WTC11 (cell line): Measurements from ENCODE around the gene TP73. TPM values are rescaled to one million over a fixed set of nuclear protein-coding genes. Genes with fewer than 3 reads are reported as not detected.

Experiments used
- ATAC-seq: fragments of 200-7000 bp; cut with Tn5 transposase; 2 replicates; pipeline ENCODE4 v1.10.0; 2021; ENCODE audit warnings: mild to moderate bottlenecking, moderate library complexity
- CTCF ChIA-PET: fragments of 300-600 bp; sonication (Branson Sonifier 250); formaldehyde crosslinking; loops from one replicate; lab custom pipeline; 2021; ENCODE audit warnings: antibody characterized with exemption; lab: Charles Lee
- POLR2A ChIA-PET: fragments of 350-600 bp; sonication (Branson Sonifier 250); formaldehyde crosslinking; loops from one replicate; lab custom pipeline; 2021; ENCODE audit warnings: antibody characterized with exemption; lab: Charles Lee
- DNase-seq: peaks from one replicate; pipeline ENCODE4 v3.0.0; 2021; ENCODE audit warnings: low spot score
- H3K27ac Mint-ChIP-seq: 2 replicates; pipeline ENCODE4 v1.8.0; 2021; ENCODE audit warnings: mixed read lengths
- H3K27me3 Mint-ChIP-seq: 2 replicates; pipeline ENCODE4 v1.8.0; 2021; ENCODE audit warnings: low read depth, mild to moderate bottlenecking, moderate library complexity, mixed read lengths
- H3K36me3 Mint-ChIP-seq: 2 replicates; pipeline ENCODE4 v1.8.0; 2021; ENCODE audit warnings: mixed read lengths
- H3K4me1 Mint-ChIP-seq: 2 replicates; pipeline ENCODE4 v1.8.0; 2022; ENCODE audit warnings: mixed read lengths
- H3K4me3 Mint-ChIP-seq: 2 replicates; pipeline ENCODE4 v1.8.0; 2021; ENCODE audit warnings: mild to moderate bottlenecking, moderate library complexity, mixed read lengths
- H3K9me3 Mint-ChIP-seq: 2 replicates; pipeline ENCODE4 v1.8.0; 2021; ENCODE audit warnings: mixed read lengths
- ATF1 ChIP-seq: sonication (generic); formaldehyde crosslinking; IDR thresholded peaks from 2 replicates; pipeline ENCODE4 v1.8.1; 2023; ENCODE audit warnings: mild to moderate bottlenecking, moderate library complexity, missing genetic modification reagents
- ELF4 ChIP-seq: sonication (generic); formaldehyde crosslinking; IDR thresholded peaks from 2 replicates; pipeline ENCODE4 v1.8.1; 2022; ENCODE audit warnings: low read depth, mild to moderate bottlenecking, moderate library complexity, missing genetic modification reagents
- ESRRA ChIP-seq: sonication (generic); formaldehyde crosslinking; IDR thresholded peaks from 2 replicates; pipeline ENCODE4 v1.8.1; 2022; ENCODE audit warnings: mild to moderate bottlenecking, missing genetic modification reagents, borderline replicate concordance
- FOXJ3 ChIP-seq: sonication (generic); formaldehyde crosslinking; IDR thresholded peaks from 2 replicates; pipeline ENCODE4 v1.9.0; 2021; ENCODE audit warnings: missing genetic modification reagents, mild to moderate bottlenecking, borderline replicate concordance
- GRHL2 ChIP-seq: fragments of 250-450 bp; sonication (Bioruptor Pico); IDR thresholded peaks from 2 replicates; pipeline ENCODE4 v1.8.0; 2022; ENCODE audit warnings: mild to moderate bottlenecking, moderate library complexity; ENCODE audit not compliant: insufficient replicate concordance, severe bottlenecking
- MXD4 ChIP-seq: fragments of 250-450 bp; sonication (Bioruptor Pico); IDR thresholded peaks from 2 replicates; pipeline ENCODE4 v1.8.0; 2021; ENCODE audit warnings: mild to moderate bottlenecking, moderate library complexity, borderline replicate concordance
- NR2C2 ChIP-seq: sonication (generic); formaldehyde crosslinking; IDR thresholded peaks from 2 replicates; pipeline ENCODE4 v1.8.0; 2022; ENCODE audit warnings: mild to moderate bottlenecking, missing genetic modification reagents
- NR3C1 ChIP-seq: sonication (generic); formaldehyde crosslinking; conservative IDR thresholded peaks from 2 replicates; pipeline ENCODE4 v1.8.1; 2023; ENCODE audit warnings: low read depth, mild to moderate bottlenecking, missing genetic modification reagents
- PREB ChIP-seq: sonication (generic); formaldehyde crosslinking; IDR thresholded peaks from 2 replicates; pipeline ENCODE4 v1.8.1; 2022; ENCODE audit warnings: mild to moderate bottlenecking, missing genetic modification reagents, moderate library complexity, borderline replicate concordance
- SOX15 ChIP-seq: fragments of 250-450 bp; sonication (Bioruptor Pico); IDR thresholded peaks from 2 replicates; pipeline ENCODE4 v1.9.0; 2021; ENCODE audit warnings: mild to moderate bottlenecking
- TEAD4 ChIP-seq: sonication (generic); formaldehyde crosslinking; IDR thresholded peaks from 2 replicates; pipeline ENCODE4 v1.8.0; 2022; ENCODE audit warnings: mild to moderate bottlenecking, missing genetic modification reagents
- TP53 ChIP-seq: sonication (generic); formaldehyde crosslinking; IDR thresholded peaks from 2 replicates; pipeline ENCODE4 v1.8.1; 2023; ENCODE audit warnings: mild to moderate bottlenecking, missing genetic modification reagents
- ZMAT4 ChIP-seq: fragments of 250-450 bp; sonication (Bioruptor Pico); IDR thresholded peaks from 2 replicates; pipeline ENCODE4 v1.9.0; 2021; ENCODE audit warnings: mild to moderate bottlenecking
- ZNF121 ChIP-seq: sonication (generic); formaldehyde crosslinking; IDR thresholded peaks from 2 replicates; pipeline ENCODE4 v1.8.0; 2023; ENCODE audit warnings: missing genetic modification reagents
- ZNF232 ChIP-seq: sonication (generic); formaldehyde crosslinking; IDR thresholded peaks from 2 replicates; pipeline ENCODE4 v1.8.0; 2022; ENCODE audit warnings: mild to moderate bottlenecking, missing genetic modification reagents
- ZNF671 ChIP-seq: fragments of 250-450 bp; sonication (Bioruptor Pico); IDR thresholded peaks from 2 replicates; pipeline ENCODE4 v1.8.0; 2021; ENCODE audit warnings: mild to moderate bottlenecking
- total RNA-seq: library from RNA; stranded (reverse); gene quantifications from 3 replicates; pipeline ENCODE4 v1.2.3, GENCODE V29; 2021
- TF ChIP-seq, protein P1 (sequence below): fragments of 200-600 bp; IDR thresholded peaks from 2 replicates; pipeline ENCODE4 v1.8.0; 2022; ENCODE audit warnings: antibody characterized with exemption
- TF ChIP-seq, protein P2 (sequence below): sonication (generic); formaldehyde crosslinking; IDR thresholded peaks from 2 replicates; pipeline ENCODE4 v1.8.1; 2022; ENCODE audit warnings: missing genetic modification reagents, borderline replicate concordance

TP73 gene
- total RNA-seq, 1 experiment from 2014 or later = 5.7 TPM

- TF ChIP-seq, protein P1, sequence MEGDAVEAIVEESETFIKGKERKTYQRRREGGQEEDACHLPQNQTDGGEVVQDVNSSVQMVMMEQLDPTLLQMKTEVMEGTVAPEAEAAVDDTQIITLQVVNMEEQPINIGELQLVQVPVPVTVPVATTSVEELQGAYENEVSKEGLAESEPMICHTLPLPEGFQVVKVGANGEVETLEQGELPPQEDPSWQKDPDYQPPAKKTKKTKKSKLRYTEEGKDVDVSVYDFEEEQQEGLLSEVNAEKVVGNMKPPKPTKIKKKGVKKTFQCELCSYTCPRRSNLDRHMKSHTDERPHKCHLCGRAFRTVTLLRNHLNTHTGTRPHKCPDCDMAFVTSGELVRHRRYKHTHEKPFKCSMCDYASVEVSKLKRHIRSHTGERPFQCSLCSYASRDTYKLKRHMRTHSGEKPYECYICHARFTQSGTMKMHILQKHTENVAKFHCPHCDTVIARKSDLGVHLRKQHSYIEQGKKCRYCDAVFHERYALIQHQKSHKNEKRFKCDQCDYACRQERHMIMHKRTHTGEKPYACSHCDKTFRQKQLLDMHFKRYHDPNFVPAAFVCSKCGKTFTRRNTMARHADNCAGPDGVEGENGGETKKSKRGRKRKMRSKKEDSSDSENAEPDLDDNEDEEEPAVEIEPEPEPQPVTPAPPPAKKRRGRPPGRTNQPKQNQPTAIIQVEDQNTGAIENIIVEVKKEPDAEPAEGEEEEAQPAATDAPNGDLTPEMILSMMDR = peak; percentile 27; the same call in 1 of the 2 replicates
- TF ChIP-seq PREB = 0 out of 2 replicates have a peak, but pooled peaks have one; percentile 59
Measured at GRCh38 chr1:3775490-3776230, 123.3 kb downstream of the TP73 start (continued).

GRCh38 chr1:3776231-3776961 is 124.1 kb downstream of the TP73 start:
- TF ChIP-seq TP53 (CRISPR knock-in tag) = no peak
- TF ChIP-seq ZNF232 (CRISPR knock-in tag) = 0 out of 2 replicates have a peak, but pooled peaks have one; percentile 26
- TF ChIP-seq, all 79 proteins: peak for 1
- CTCF ChIA-PET = interaction anchor here (0.6 to 2.2 kb wide), 25 partner anchors 9 to 162 kb away, joined by 3 to 59 read pairs (median 5); partner anchors contain the start of genes C1orf174, CEP104, DFFB and LRRC47
- Mint-ChIP-seq H3K4me1 (peaks cover 19% of the 10 kb centered on the region), H3K4me3 (no peak overlapping the region), H3K36me3 (peaks cover 24% of the 10 kb centered on the region), H3K27ac (no peak overlapping the region), H3K9me3 (no peaks in the 10 kb centered on the region), H3K27me3 (no peaks in the 10 kb centered on the region; the same call in 1 of the 2 replicates)
- POLR2A ChIA-PET = interaction anchor here (0.8 to 1.7 kb wide), 3 partner anchors 17 to 123 kb away, joined by 3 to 10 read pairs (median 5); partner anchors contain the start of genes C1orf174 and LRRC47
- ATAC-seq (no peak), DNase-seq (no peak)

- TF ChIP-seq SOX15 (CRISPR knock-in tag) (no peak), ESRRA (CRISPR knock-in tag) (no peak), FOXJ3 (no peak), TEAD4 (CRISPR knock-in tag) (no peak)
- TF ChIP-seq, protein P2, sequence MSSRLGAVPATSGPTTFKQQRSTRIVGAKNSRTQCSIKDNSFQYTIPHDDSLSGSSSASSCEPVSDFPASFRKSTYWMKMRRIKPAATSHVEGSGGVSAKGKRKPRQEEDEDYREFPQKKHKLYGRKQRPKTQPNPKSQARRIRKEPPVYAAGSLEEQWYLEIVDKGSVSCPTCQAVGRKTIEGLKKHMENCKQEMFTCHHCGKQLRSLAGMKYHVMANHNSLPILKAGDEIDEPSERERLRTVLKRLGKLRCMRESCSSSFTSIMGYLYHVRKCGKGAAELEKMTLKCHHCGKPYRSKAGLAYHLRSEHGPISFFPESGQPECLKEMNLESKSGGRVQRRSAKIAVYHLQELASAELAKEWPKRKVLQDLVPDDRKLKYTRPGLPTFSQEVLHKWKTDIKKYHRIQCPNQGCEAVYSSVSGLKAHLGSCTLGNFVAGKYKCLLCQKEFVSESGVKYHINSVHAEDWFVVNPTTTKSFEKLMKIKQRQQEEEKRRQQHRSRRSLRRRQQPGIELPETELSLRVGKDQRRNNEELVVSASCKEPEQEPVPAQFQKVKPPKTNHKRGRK (CRISPR knock-in tag) = no peak
- peaks cover 15% of the 10 kb centered on the region for H3K4me1 Mint-ChIP-seq
- H3K9me3 Mint-ChIP-seq = no peaks in the 10 kb centered on the region
- peaks cover 31% of the 10 kb centered on the region for H3K36me3 Mint-ChIP-seq
- ATAC-seq (no peak), DNase-seq (no peak)
- H3K27ac Mint-ChIP-seq = no peak overlapping the region
- no peak overlapping the region for H3K4me3 Mint-ChIP-seq
- POLR2A ChIA-PET = no interaction called here
- CTCF ChIA-PET = interaction anchor here (2.5 kb wide), 1 partner anchor 53 kb away, joined by 10 read pairs; no protein-coding TSS in a partner anchor
- no peaks in the 10 kb centered on the region for H3K27me3 Mint-ChIP-seq
Measured at GRCh38 chr1:3777078-3777547, 124.8 kb downstream of the TP73 start.

- no peak overlapping the region for H3K4me3 Mint-ChIP-seq
- no peak for ATAC-seq
- CTCF ChIA-PET = interaction anchor here (0.6 to 2.5 kb wide), 5 partner anchors 16 to 1463 kb away, joined by 3 to 10 read pairs (median 3); no protein-coding TSS in a partner anchor
- peaks cover 38% of the 10 kb centered on the region for H3K36me3 Mint-ChIP-seq
- no peaks in the 10 kb centered on the region for H3K9me3 Mint-ChIP-seq
- DNase-seq = no peak
- H3K4me1 Mint-ChIP-seq = peaks cover 15% of the 10 kb centered on the region
- no peaks in the 10 kb centered on the region for H3K27me3 Mint-ChIP-seq
- POLR2A ChIA-PET = interaction anchor here (0.6 to 1.2 kb wide), 2 partner anchors 14 to 1233 kb away, joined by 3 to 5 read pairs; no protein-coding TSS in a partner anchor
- no peak overlapping the region for H3K27ac Mint-ChIP-seq
- TF ChIP-seq ELF4 (CRISPR knock-in tag) (no peak), TEAD4 (CRISPR knock-in tag) (no peak), ZMAT4 (CRISPR knock-in tag) (no peak), FOXJ3 (no peak), ZNF121 (no peak), GRHL2 (CRISPR knock-in tag) (no peak), NR2C2 (no peak), ZNF671 (CRISPR knock-in tag) (no peak), NR3C1 (no peak), ATF1 (CRISPR knock-in tag) (no peak), MXD4 (no peak)
Measured at GRCh38 chr1:3777647-3778589, 125.6 kb downstream of the TP73 start.
